HG03565 (cell line): Measurements from ENCODE around the gene FBXO45.
"Not testable (repeated sequence)": the region's sequence is repeated elsewhere in the genome, so short reads cannot be mapped to it uniquely, and the experiment has no call there.

Source experiments
- ATAC-seq: cut with Tn5 transposase; IDR thresholded peaks from one replicate; pipeline ENCODE4 v1.9.1; 2021; ENCODE audit warnings: mild to moderate bottlenecking, moderate library complexity; ENCODE audit not compliant: unreplicated experiment

Gene FBXO45

GRCh38 chr3:196568246-196569002 is at the start of gene FBXO45, which contains the start of gene WDR53:
Gene FBXO45 (plus strand): TSS chr3:196568660. CDS start chr3:196568985, 325 bp downstream.
Gene WDR53 (minus strand): TSS chr3:196568554. CDS start chr3:196561475, 7,079 bp downstream.
- ATAC-seq = peak; percentile 90

- no peak for ATAC-seq
Measured at GRCh38 chr3:196518966-196519717, 49.3 kb upstream of the FBXO45 start.

GRCh38 chr3:196519718-196520082 is 48.8 kb upstream of the FBXO45 start:
- ATAC-seq = no peak

- not testable (repeated sequence) for ATAC-seq
Measured at GRCh38 chr3:196521291-196521690, 47.2 kb upstream of the FBXO45 start.

- ATAC-seq = no peak
Measured at GRCh38 chr3:196523841-196524240, 44.6 kb upstream of the FBXO45 start.

- no peak for ATAC-seq
Measured at GRCh38 chr3:196524527-196524926, 43.9 kb upstream of the FBXO45 start.

- no peak for ATAC-seq
Measured at GRCh38 chr3:196525141-196525540, 43.3 kb upstream of the FBXO45 start.

- ATAC-seq = peak; percentile 62
Measured at GRCh38 chr3:196528639-196529233, 39.7 kb upstream of the FBXO45 start.

GRCh38 chr3:196531418-196531817 is 37.0 kb upstream of the FBXO45 start:
- ATAC-seq = no peak

GRCh38 chr3:196533260-196533681 is 35.2 kb upstream of the FBXO45 start:
- no peak for ATAC-seq

- no peak for ATAC-seq
Measured at GRCh38 chr3:196537319-196537984, 31.0 kb upstream of the FBXO45 start.

GRCh38 chr3:196541684-196542445 is 26.6 kb upstream of the FBXO45 start:
- no peak for ATAC-seq

- no peak for ATAC-seq
Measured at GRCh38 chr3:196544491-196544992, 23.9 kb upstream of the FBXO45 start.

- no peak for ATAC-seq
Measured at GRCh38 chr3:196546537-196546936, 21.9 kb upstream of the FBXO45 start.

GRCh38 chr3:196547067-196547466 is 21.4 kb upstream of the FBXO45 start:
- ATAC-seq = no peak

- ATAC-seq = not testable (repeated sequence)
Measured at GRCh38 chr3:196549312-196549711, 19.1 kb upstream of the FBXO45 start.

- not testable (repeated sequence) for ATAC-seq
Measured at GRCh38 chr3:196550172-196550571, 18.3 kb upstream of the FBXO45 start.

GRCh38 chr3:196552253-196552652 is 16.2 kb upstream of the FBXO45 start:
- ATAC-seq = no peak

GRCh38 chr3:196553551-196553950 is 14.9 kb upstream of the FBXO45 start:
- no peak for ATAC-seq

GRCh38 chr3:196554205-196554604 is 14.3 kb upstream of the FBXO45 start:
- ATAC-seq = no peak
